HG02981 (cell line): ENCODE results near the gene NEDD8.
A peak's percentile ranks its signal among the peaks of the same experiment; 100 is the strongest.

Source experiments
- ATAC-seq: cut with Tn5 transposase; IDR thresholded peaks from one replicate; pipeline ENCODE4 v1.9.1; 2021; ENCODE audit warnings: mild to moderate bottlenecking, moderate library complexity; ENCODE audit not compliant: unreplicated experiment

The NEDD8 gene

GRCh38 chr14:24182110-24182882 is 49.9 kb downstream of the NEDD8 start:
- ATAC-seq = no peak

GRCh38 chr14:24181371-24182077 is 50.6 kb downstream of the NEDD8 start:
- ATAC-seq = no peak

- no peak for ATAC-seq
These were observed 52.0 kb downstream of the NEDD8 start for GRCh38 chr14:24179961-24180796.

GRCh38 chr14:24179294-24179960 is 52.7 kb downstream of the NEDD8 start:
- no peak for ATAC-seq

GRCh38 chr14:24178399-24179178 is 53.6 kb downstream of the NEDD8 start:
- ATAC-seq = no peak

GRCh38 chr14:24177891-24178290 is 54.3 kb downstream of the NEDD8 start:
- ATAC-seq = no peak

GRCh38 chr14:24177041-24177825 is 54.9 kb downstream of the NEDD8 start:
- no peak for ATAC-seq

GRCh38 chr14:24176599-24176998 is 55.6 kb downstream of the NEDD8 start:
- no peak for ATAC-seq

GRCh38 chr14:24172871-24173281 is 59.3 kb downstream of the NEDD8 start:
- ATAC-seq = no peak

- ATAC-seq = no peak
These were observed 59.8 kb downstream of the NEDD8 start for GRCh38 chr14:24172261-24172860.

- ATAC-seq = peak; percentile 81
These were observed 60.5 kb downstream of the NEDD8 start, which contains the start of gene REC8 for GRCh38 chr14:24171422-24172260. REC8 (plus strand) TSS chr14:24172080; CDS start chr14:24172553, 473 bp downstream.

- ATAC-seq = no peak
These were observed 64.6 kb downstream of the NEDD8 start for GRCh38 chr14:24167469-24168114.
